HCT116 (cell line): ENCODE measurements around the gene CENPX. TPM values are rescaled to one million over a fixed set of nuclear protein-coding genes. Genes with fewer than 3 reads are reported as not detected.

Experiments used
- ATAC-seq: fragments of 200-7000 bp; cut with Tn5 transposase; 2 replicates; pipeline ENCODE4 v1.9.1; 2020; ENCODE audit warnings: mild to moderate bottlenecking, moderate library complexity
- BruUV-seq: library from RNA; stranded (reverse); fragments of 400-500 nt; replicated peaks from 2 replicates; lab custom pipeline; 2021; lab: Mats Ljungman, UMichigan
- CTCF ChIA-PET: fragments of 300-600 bp; sonication (Branson Sonifier 250); formaldehyde crosslinking; loops from one replicate; lab custom pipeline; 2021; ENCODE audit warnings: antibody characterized with exemption; lab: Charles Lee
- POLR2A ChIA-PET: fragments of 300-600, 350-600 bp; sonication (Branson Sonifier 250); formaldehyde crosslinking; loops from one replicate; lab custom pipeline; 2021; ENCODE audit warnings: antibody characterized with exemption; lab: Charles Lee
- RAD21 ChIA-PET, 2 experiments: fragments of 300-600 bp; sonication (Branson Sonifier 250); formaldehyde crosslinking; loops; one replicate each; lab custom pipeline; 2023; ENCODE audit warnings: low total read pairs in 2 of 2; ENCODE audit not compliant: uncharacterized antibody in 2 of 2, unreplicated experiment in 2 of 2, low non-redundant PET in 1 of 2; lab: Charles Lee
- DNase-seq: peaks from one replicate; pipeline ENCODE4 v3.0.0-alpha.2; 2010; ENCODE audit warnings: low read depth, low spot score
- H2AFZ ChIP-seq: fragments of 200-600 bp; shearing (Covaris generic), sonication (generic); 2 replicates; pipeline ENCODE4 v1.6.1; 2017; ENCODE audit warnings: low read depth, mixed run types, mixed read lengths, antibody characterized with exemption, low read length; ENCODE audit not compliant: poor library complexity, severe bottlenecking
- H3K27ac ChIP-seq: 2 replicates; pipeline ENCODE4 v1.5.1; 2012; ENCODE audit warnings: low read depth, low read length
- H3K27me3 ChIP-seq: fragments of 200-600 bp; sonication (generic); 2 replicates; pipeline ENCODE4 v1.6.1; 2016; ENCODE audit warnings: mixed run types, low read length, mixed read lengths; ENCODE audit not compliant: insufficient read depth
- H3K36me3 ChIP-seq, 2 experiments: fragments of 200-500 bp in 1 of 2; fragments of 200-600 bp in 1 of 2; sonication (Bioruptor generic) in 1 of 2; sonication (generic) in 1 of 2; 2 replicates each; pipeline versions ENCODE4 v1.5.1 to v1.6.1; 2014 to 2016; ENCODE audit warnings: low read length in 2 of 2, inconsistent platforms in 1 of 2, mixed read lengths in 1 of 2, mixed run types in 1 of 2; ENCODE audit not compliant: insufficient read depth in 2 of 2, control insufficient read depth in 1 of 2
- H3K4me1 ChIP-seq, 2 experiments: fragments of 200-600 bp in 1 of 2; sonication (generic) in 1 of 2; 2 replicates each; pipeline versions ENCODE4 v1.5.1 to v1.6.1; 2012 to 2017; ENCODE audit warnings: low read length in 2 of 2, inconsistent platforms in 1 of 2, mild to moderate bottlenecking in 1 of 2, mixed read lengths in 1 of 2, mixed run types in 1 of 2, moderate library complexity in 1 of 2; ENCODE audit not compliant: insufficient read depth in 2 of 2, control insufficient read depth in 1 of 2
- H3K4me2 ChIP-seq: fragments of 200-600 bp; sonication (generic); 2 replicates; pipeline ENCODE4 v1.6.1; 2017; ENCODE audit warnings: mixed run types, low read length, mixed read lengths
- H3K4me3 ChIP-seq, 2 experiments: fragments of 200-600 bp in 1 of 2; sonication (generic) in 1 of 2; replicated peaks in 1 of 2; 2 replicates each; pipeline ENCODE4 v1.5.1; 2011 to 2016; ENCODE audit warnings: low read length in 2 of 2, control low read depth in 1 of 2, low read depth in 1 of 2, mild to moderate bottlenecking in 1 of 2, mixed read lengths in 1 of 2, mixed run types in 1 of 2
- H3K79me2 ChIP-seq: fragments of 200-600 bp; sonication (generic); 2 replicates; pipeline ENCODE4 v1.6.1; 2017; ENCODE audit warnings: mild to moderate bottlenecking, mixed run types, low read length, moderate library complexity, mixed read lengths; ENCODE audit not compliant: insufficient read depth
- H3K9ac ChIP-seq: fragments of 200-600 bp; sonication (generic); 2 replicates; pipeline ENCODE4 v1.6.1; 2016; ENCODE audit warnings: low read length, mixed read lengths
- H3K9me2 ChIP-seq: fragments of 200-600 bp; sonication (generic), shearing (Covaris generic); 2 replicates; pipeline ENCODE4 v1.6.1; 2017; ENCODE audit warnings: mixed run types, mild to moderate bottlenecking, moderate library complexity; ENCODE audit not compliant: insufficient read depth
- H3K9me3 ChIP-seq, 2 experiments: fragments of 200-500 bp in 1 of 2; fragments of 200-600 bp in 1 of 2; sonication (Bioruptor generic) in 1 of 2; sonication (generic) in 1 of 2; 2 replicates each; pipeline ENCODE4 v1.6.1; 2014 to 2017; ENCODE audit warnings: low read length in 2 of 2, mixed read lengths in 2 of 2, inconsistent platforms in 1 of 2, low read depth in 1 of 2, mild to moderate bottlenecking in 1 of 2, mixed run types in 1 of 2, moderate library complexity in 1 of 2; ENCODE audit not compliant: control insufficient read depth in 1 of 2, insufficient read depth in 1 of 2
- H4K20me1 ChIP-seq: fragments of 200-600 bp; sonication (generic), shearing (Covaris generic); 2 replicates; pipeline ENCODE4 v1.6.1; 2017; ENCODE audit warnings: mixed run types, mild to moderate bottlenecking, moderate library complexity; ENCODE audit not compliant: insufficient read depth
- ATF3 ChIP-seq: IDR thresholded peaks from 2 replicates; pipeline ENCODE4 v1.6.1; 2012
- CEBPB ChIP-seq: IDR thresholded peaks from 2 replicates; pipeline ENCODE4 v1.6.1; 2012; ENCODE audit warnings: low read depth
- EGR1 ChIP-seq: IDR thresholded peaks from 2 replicates; pipeline ENCODE4 v1.6.1; 2012; ENCODE audit warnings: low read depth
- ELF1 ChIP-seq: IDR thresholded peaks from 2 replicates; pipeline ENCODE4 v1.6.1; 2012; ENCODE audit warnings: low read depth, borderline replicate concordance
- EZH2phosphoT487 ChIP-seq: fragments of 200-600 bp; IDR thresholded peaks from 2 replicates; pipeline ENCODE4 v1.6.1; 2018; ENCODE audit warnings: antibody characterized with exemption, borderline replicate concordance
- FOSL1 ChIP-seq: IDR thresholded peaks from 2 replicates; pipeline ENCODE4 v1.6.1; 2012; ENCODE audit warnings: low read depth
- MAX ChIP-seq: IDR thresholded peaks from 2 replicates; pipeline ENCODE4 v1.6.1; 2012
- POLR2A ChIP-seq: IDR thresholded peaks from 2 replicates; pipeline ENCODE4 v1.7.0; 2011; ENCODE audit warnings: borderline replicate concordance; ENCODE audit not compliant: insufficient read depth, insufficient read length; ENCODE audit errors: extremely low read depth
- SP1 ChIP-seq: IDR thresholded peaks from 2 replicates; pipeline ENCODE4 v1.6.1; 2012; ENCODE audit warnings: low read depth
- SRF ChIP-seq: IDR thresholded peaks from 2 replicates; pipeline ENCODE4 v1.6.1; 2012; ENCODE audit warnings: low read depth
- TCF7L2 ChIP-seq: IDR thresholded peaks from 2 replicates; pipeline ENCODE4 v1.7.0; 2011; ENCODE audit warnings: borderline replicate concordance, inconsistent platforms; ENCODE audit not compliant: insufficient read depth, insufficient read length; ENCODE audit errors: extremely low read depth
- ZNF274 ChIP-seq: fragments of 200-500 bp; sonication (Bioruptor generic); IDR thresholded peaks from 2 replicates; pipeline ENCODE4 v1.6.1; 2014; ENCODE audit warnings: mild to moderate bottlenecking, low read depth, low read length, inconsistent platforms
- intact Hi-C: fragments of 100-400 bp; cut with micrococcal nuclease; formaldehyde crosslinking; loops from 2 replicates; pipeline ENCODE4 v1.10.0; 2022
- total RNA-seq: library from RNA; stranded (reverse); gene quantifications from one replicate; pipeline ENCODE4 v1.2.1, GENCODE V29; 2021; ENCODE audit not compliant: unreplicated experiment

The CENPX gene
- total RNA-seq, 1 experiment from 2014 or later = 184 TPM

GRCh38 chr17:81998691-81999438 is 23.8 kb downstream of the CENPX start (continued):
- TF ChIP-seq SP1 (no peak), SRF (no peak), EZH2phosphoT487 (no peak), CEBPB (no peak), FOSL1 (no peak), ZNF274 (no peak), TCF7L2 (no peak), ELF1 (no peak), POLR2A (no peak)

GRCh38 chr17:81998212-81998611 is 24.5 kb downstream of the CENPX start:
- no TSS peak for BruUV-seq
- Histone ChIP-seq H3K9me2 (no peaks in the 10 kb centered on the region), H3K27me3 (no peaks in the 10 kb centered on the region), H3K27ac (no peak overlapping the region), H3K9me3 (no peaks in the 10 kb centered on the region), H4K20me1 (no peaks in the 10 kb centered on the region), H2AFZ (no peak overlapping the region), H3K4me3 (no peak overlapping the region), H3K4me2 (no peak overlapping the region), H3K79me2 (no peaks in the 10 kb centered on the region), H3K9ac (no peak overlapping the region), H3K4me1 (peaks cover 26 to 36% of the 10 kb centered on the region in 2 experiments), H3K36me3 (no peaks in the 10 kb centered on the region; a peak in 1 of 4 replicates)
- TF ChIP-seq ATF3 (no peak), EGR1 (no peak), MAX (no peak)
- DNase-seq (no peak), ATAC-seq (no peak)
- ChIA-PET RAD21 (no interaction called here), CTCF (no interaction called here), POLR2A (no interaction called here)
- intact Hi-C loops = no loop called here
